ENCODE results near the gene ELMO1.

ELMO1 gene

GRCh38 chr7:37363536-37364491 is 84.8 kb downstream of the ELMO1 start:
- DNase-seq = no peak

- DNase-seq = no peak
These were observed 85.9 kb downstream of the ELMO1 start for GRCh38 chr7:37362802-37363201.

- no peak for DNase-seq
These were observed 88.2 kb downstream of the ELMO1 start for GRCh38 chr7:37360484-37360883.

GRCh38 chr7:37359662-37360444 is 88.8 kb downstream of the ELMO1 start:
- DNase-seq = peak; percentile 15

- no peak for DNase-seq
These were observed 89.5 kb downstream of the ELMO1 start for GRCh38 chr7:37359180-37359579.

GRCh38 chr7:37357637-37357996 is 91.0 kb downstream of the ELMO1 start:
- DNase-seq = no peak

GRCh38 chr7:37356911-37357636 is 91.6 kb downstream of the ELMO1 start:
- DNase-seq = no peak

- DNase-seq = no peak
These were observed 94.0 kb downstream of the ELMO1 start for GRCh38 chr7:37354656-37355131.

GRCh38 chr7:37353949-37354655 is 94.6 kb downstream of the ELMO1 start:
- DNase-seq = no peak

- DNase-seq = no peak
These were observed 95.4 kb downstream of the ELMO1 start for GRCh38 chr7:37352974-37353948.

- no peak for DNase-seq
These were observed 96.3 kb downstream of the ELMO1 start for GRCh38 chr7:37352251-37352880.

- no peak for DNase-seq
These were observed 96.9 kb downstream of the ELMO1 start for GRCh38 chr7:37351716-37352115.

GRCh38 chr7:37349979-37350590 is 98.6 kb downstream of the ELMO1 start:
- DNase-seq = no peak

GRCh38 chr7:37348982-37349381 is 99.7 kb downstream of the ELMO1 start:
- no peak for DNase-seq

- peak; percentile 53 for DNase-seq
These were observed 101.9 kb downstream of the ELMO1 start for GRCh38 chr7:37346761-37347160.

GRCh38 chr7:37344886-37345579 is 103.6 kb downstream of the ELMO1 start:
- no peak for DNase-seq

GRCh38 chr7:37342688-37343471 is 105.8 kb downstream of the ELMO1 start:
- DNase-seq = no peak

- DNase-seq = no peak
These were observed 106.4 kb downstream of the ELMO1 start for GRCh38 chr7:37342176-37342687.
